HG03575 (cell line): ENCODE data around the gene CKB.

Experiments used
- ATAC-seq: cut with Tn5 transposase; IDR thresholded peaks from one replicate; pipeline ENCODE4 v1.9.1; 2021; ENCODE audit not compliant: unreplicated experiment, insufficient number of reproducible peaks, low FRiP score; ENCODE audit errors: extremely low read depth

The CKB gene

GRCh38 chr14:103501041-103501870 is 21.4 kb downstream of the CKB start:
- no peak for ATAC-seq

- no peak for ATAC-seq
These were observed 22.3 kb downstream of the CKB start for GRCh38 chr14:103500148-103500990.

GRCh38 chr14:103499709-103500108 is 22.9 kb downstream of the CKB start:
- no peak for ATAC-seq

GRCh38 chr14:103496776-103497175 is 25.9 kb downstream of the CKB start:
- ATAC-seq: no peak

GRCh38 chr14:103495854-103496253 is 26.8 kb downstream of the CKB start:
- no peak for ATAC-seq

GRCh38 chr14:103492156-103492925 is 30.3 kb downstream of the CKB start:
- ATAC-seq: no peak

GRCh38 chr14:103491691-103492090 is 30.9 kb downstream of the CKB start:
- ATAC-seq: no peak

GRCh38 chr14:103489621-103490020 is 33.0 kb downstream of the CKB start:
- ATAC-seq: no peak

- ATAC-seq: no peak
These were observed 33.7 kb downstream of the CKB start for GRCh38 chr14:103488960-103489359.

- ATAC-seq: no peak
These were observed 34.6 kb downstream of the CKB start for GRCh38 chr14:103488071-103488470.

GRCh38 chr14:103485504-103485903 is 37.1 kb downstream of the CKB start:
- ATAC-seq: no peak

GRCh38 chr14:103483600-103483999 is 39.0 kb downstream of the CKB start:
- ATAC-seq: no peak

- no peak for ATAC-seq
These were observed 42.0 kb downstream of the CKB start for GRCh38 chr14:103480595-103480994.

GRCh38 chr14:103476631-103477030 is 46.0 kb downstream of the CKB start:
- ATAC-seq: no peak

GRCh38 chr14:103476065-103476464 is 46.6 kb downstream of the CKB start:
- no peak for ATAC-seq

- ATAC-seq: no peak
These were observed 47.7 kb downstream of the CKB start for GRCh38 chr14:103474893-103475292.

GRCh38 chr14:103472939-103473338 is 49.7 kb downstream of the CKB start:
- no peak for ATAC-seq
